Measurements from ENCODE around the gene GRM3. TPM values are rescaled to one million over a fixed set of nuclear protein-coding genes. Genes with fewer than 3 reads are reported as not detected.

The GRM3 gene
- total and polyA plus RNA-seq, 2 donors (not counting 3 experiments of a cell fraction or from before 2014, with no cell fraction given), result not detected

DNA sequence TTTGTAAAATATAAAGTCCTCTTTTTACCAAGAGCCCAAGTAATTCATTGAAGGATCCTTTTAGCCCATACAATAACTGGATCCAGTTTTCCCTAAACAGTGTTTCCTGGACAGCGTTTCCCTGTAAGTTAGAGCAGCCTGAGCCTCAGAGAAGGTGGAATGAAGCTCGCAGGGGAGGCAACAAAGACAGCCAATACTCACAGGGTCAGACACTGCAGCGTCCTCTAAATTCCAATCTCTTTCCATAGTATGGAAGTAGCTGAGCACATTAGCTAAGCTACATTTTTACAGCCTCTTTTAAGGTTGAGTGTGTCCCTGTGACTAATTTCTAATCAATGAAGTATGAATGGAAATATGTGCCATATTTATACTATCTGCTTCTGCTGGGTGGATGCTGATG is 193.5 kb downstream of the GRM3 start:
- H3K27me3 ChIP-seq (ENCODE audit: control insufficient read depth in 2 of 2, insufficient read depth in 2 of 2, low read length in 2 of 2), result no peaks in the 10 kb centered on the region
- no TSS peak for BruUV-seq (replicated peaks)
- H3K4me2 ChIP-seq (ENCODE audit: insufficient read depth, low read length), result no peak overlapping the region
- H3K4me3 ChIP-seq (replicated peaks in 1 of 3; ENCODE audit: insufficient read depth in 1 of 3, low read depth in 1 of 3, low read length in 3 of 3), result no peak overlapping the region
- no peak overlapping the region for H2AFZ ChIP-seq (ENCODE audit: low read depth, low read length)
- FAIRE-seq (no peak), DNase-seq (ENCODE audit: low read depth, low spot score) (no peak)
- H3K36me3 ChIP-seq (ENCODE audit: control insufficient read depth in 2 of 2, extremely low read depth in 1 of 2, insufficient read depth in 2 of 2, low read length in 2 of 2), result no peaks in the 10 kb centered on the region
- H3K9me1 ChIP-seq (replicated peaks; ENCODE audit: control insufficient read depth, extremely low read depth, insufficient read depth, low read length), result no peaks in the 10 kb centered on the region
- H3K4me1 ChIP-seq (ENCODE audit: control insufficient read depth, extremely low read depth, insufficient read depth, low read length), result no peaks in the 10 kb centered on the region
- no peak for TF ChIP-seq JUN (IDR thresholded peaks at IDR 0.05; ENCODE audit: borderline replicate concordance, insufficient read depth, insufficient read length, low read depth)
- TF ChIP-seq FOS (IDR thresholded peaks at IDR 0.05; ENCODE audit: borderline replicate concordance, insufficient read depth, low read length), result no peak
- H3K79me2 ChIP-seq (ENCODE audit: control insufficient read depth, insufficient read depth, low read length), result no peaks in the 10 kb centered on the region
- ChIA-PET POLR2A (no interaction called here), CTCF (no interaction called here)
- H3K9ac ChIP-seq (replicated peaks; ENCODE audit: extremely low read depth, insufficient read depth, low read length), result no peak overlapping the region
- dilution Hi-C loops (cut with MboI; ENCODE audit: extremely low pct_ligation_motif_present, low sequenced_read_pairs) (no loop called here), intact Hi-C loops (cut with micrococcal nuclease) (no loop called here)
- no peak overlapping the region for H3K27ac ChIP-seq (ENCODE audit: insufficient read depth, low read depth, low read length)
- H3K9me3 ChIP-seq (replicated peaks; ENCODE audit: control insufficient read depth, insufficient read depth, low read length), result no peaks in the 10 kb centered on the region
- no peaks in the 10 kb centered on the region for H4K20me1 ChIP-seq (replicated peaks; ENCODE audit: control insufficient read depth, extremely low read depth, insufficient read depth, low read length)

DNA sequence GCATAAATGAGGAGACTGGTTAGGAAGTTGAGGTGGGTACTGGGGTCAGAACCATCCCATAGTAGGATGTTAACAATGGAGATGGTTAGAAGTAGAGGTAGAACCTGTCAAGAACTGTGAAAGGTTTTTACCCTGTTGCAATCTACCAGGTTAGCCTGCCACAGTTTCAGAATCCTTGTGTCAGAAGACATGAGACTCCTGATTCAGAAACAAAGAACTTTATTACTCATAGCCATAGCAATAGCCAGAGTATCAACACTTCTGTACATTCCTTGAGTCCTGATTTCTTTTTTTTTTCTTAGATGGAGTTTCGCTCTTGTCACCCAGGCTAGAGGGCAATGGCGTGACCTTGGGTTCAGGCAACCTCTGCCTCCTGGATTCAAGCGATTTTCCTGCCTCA is 200.9 kb downstream of the GRM3 start:
- FAIRE-seq, result no peak
- no peak for DNase-seq (ENCODE audit: low read depth, low spot score)
- ChIA-PET CTCF (no interaction called here), POLR2A (no interaction called here)
- Histone ChIP-seq H3K4me2 (ENCODE audit: insufficient read depth, low read length) (no peak overlapping the region), H4K20me1 (replicated peaks; ENCODE audit: control insufficient read depth, extremely low read depth, insufficient read depth, low read length) (no peaks in the 10 kb centered on the region), H3K9me1 (replicated peaks; ENCODE audit: control insufficient read depth, extremely low read depth, insufficient read depth, low read length) (no peaks in the 10 kb centered on the region), H3K27me3 (ENCODE audit: control insufficient read depth in 2 of 2, insufficient read depth in 2 of 2, low read length in 2 of 2) (no peaks in the 10 kb centered on the region), H3K79me2 (ENCODE audit: control insufficient read depth, insufficient read depth, low read length) (no peaks in the 10 kb centered on the region), H3K9ac (replicated peaks; ENCODE audit: extremely low read depth, insufficient read depth, low read length) (no peak overlapping the region), H3K27ac (ENCODE audit: insufficient read depth, low read depth, low read length) (no peak overlapping the region), H3K36me3 (ENCODE audit: control insufficient read depth in 2 of 2, extremely low read depth in 1 of 2, insufficient read depth in 2 of 2, low read length in 2 of 2) (no peaks in the 10 kb centered on the region), H2AFZ (ENCODE audit: low read depth, low read length) (no peak overlapping the region), H3K4me1 (ENCODE audit: control insufficient read depth, extremely low read depth, insufficient read depth, low read length) (no peaks in the 10 kb centered on the region), H3K4me3 (replicated peaks in 1 of 3; ENCODE audit: insufficient read depth in 1 of 3, low read depth in 1 of 3, low read length in 3 of 3) (no peak overlapping the region), H3K9me3 (replicated peaks; ENCODE audit: control insufficient read depth, insufficient read depth, low read length) (no peaks in the 10 kb centered on the region)
- BruUV-seq (replicated peaks), result no TSS peak
- intact Hi-C loops (cut with micrococcal nuclease), result no loop called here
- dilution Hi-C loops (cut with MboI; ENCODE audit: extremely low pct_ligation_motif_present, low sequenced_read_pairs), result no loop called here
- no peak for TF ChIP-seq EZH2 (IDR thresholded peaks at IDR 0.05; ENCODE audit: borderline replicate concordance, low read depth, low read length, severe bottlenecking)
- TF ChIP-seq GATA2 (IDR thresholded peaks at IDR 0.05; ENCODE audit: insufficient read depth, insufficient read length, low read depth, low read length), result no peak
- TF ChIP-seq JUN (IDR thresholded peaks at IDR 0.05; ENCODE audit: borderline replicate concordance, insufficient read depth, insufficient read length, low read depth), result no peak
- TF ChIP-seq, protein P1, sequence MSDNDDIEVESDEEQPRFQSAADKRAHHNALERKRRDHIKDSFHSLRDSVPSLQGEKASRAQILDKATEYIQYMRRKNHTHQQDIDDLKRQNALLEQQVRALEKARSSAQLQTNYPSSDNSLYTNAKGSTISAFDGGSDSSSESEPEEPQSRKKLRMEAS (IDR thresholded peaks at IDR 0.05; ENCODE audit: insufficient read depth, insufficient read length), result no peak
- no peak for TF ChIP-seq FOS (IDR thresholded peaks at IDR 0.05; ENCODE audit: borderline replicate concordance, insufficient read depth, low read length)
- TF ChIP-seq, protein P2, sequence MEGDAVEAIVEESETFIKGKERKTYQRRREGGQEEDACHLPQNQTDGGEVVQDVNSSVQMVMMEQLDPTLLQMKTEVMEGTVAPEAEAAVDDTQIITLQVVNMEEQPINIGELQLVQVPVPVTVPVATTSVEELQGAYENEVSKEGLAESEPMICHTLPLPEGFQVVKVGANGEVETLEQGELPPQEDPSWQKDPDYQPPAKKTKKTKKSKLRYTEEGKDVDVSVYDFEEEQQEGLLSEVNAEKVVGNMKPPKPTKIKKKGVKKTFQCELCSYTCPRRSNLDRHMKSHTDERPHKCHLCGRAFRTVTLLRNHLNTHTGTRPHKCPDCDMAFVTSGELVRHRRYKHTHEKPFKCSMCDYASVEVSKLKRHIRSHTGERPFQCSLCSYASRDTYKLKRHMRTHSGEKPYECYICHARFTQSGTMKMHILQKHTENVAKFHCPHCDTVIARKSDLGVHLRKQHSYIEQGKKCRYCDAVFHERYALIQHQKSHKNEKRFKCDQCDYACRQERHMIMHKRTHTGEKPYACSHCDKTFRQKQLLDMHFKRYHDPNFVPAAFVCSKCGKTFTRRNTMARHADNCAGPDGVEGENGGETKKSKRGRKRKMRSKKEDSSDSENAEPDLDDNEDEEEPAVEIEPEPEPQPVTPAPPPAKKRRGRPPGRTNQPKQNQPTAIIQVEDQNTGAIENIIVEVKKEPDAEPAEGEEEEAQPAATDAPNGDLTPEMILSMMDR (IDR thresholded peaks at IDR 0.05; ENCODE audit: extremely low read depth in 1 of 2, insufficient read depth in 1 of 2, low read depth in 1 of 2, low read length in 2 of 2), result no peak
- TF ChIP-seq POLR2AphosphoS5 (IDR thresholded peaks at IDR 0.05; ENCODE audit: insufficient read depth, low read depth, low read length), result no peak
- TF ChIP-seq POLR2A (IDR thresholded peaks at IDR 0.05; ENCODE audit: low read depth, low read length), result no peak
- TF ChIP-seq MYC (IDR thresholded peaks at IDR 0.05; ENCODE audit: low read depth, low read length), result no peak
